ENCODE results near the gene DUOX2. TPM values are rescaled to one million over a fixed set of nuclear protein-coding genes. Genes with fewer than 3 reads are reported as not detected.

Gene DUOX2
- total RNA-seq, 4 donors from 2014 or later, result not detected

DNA sequence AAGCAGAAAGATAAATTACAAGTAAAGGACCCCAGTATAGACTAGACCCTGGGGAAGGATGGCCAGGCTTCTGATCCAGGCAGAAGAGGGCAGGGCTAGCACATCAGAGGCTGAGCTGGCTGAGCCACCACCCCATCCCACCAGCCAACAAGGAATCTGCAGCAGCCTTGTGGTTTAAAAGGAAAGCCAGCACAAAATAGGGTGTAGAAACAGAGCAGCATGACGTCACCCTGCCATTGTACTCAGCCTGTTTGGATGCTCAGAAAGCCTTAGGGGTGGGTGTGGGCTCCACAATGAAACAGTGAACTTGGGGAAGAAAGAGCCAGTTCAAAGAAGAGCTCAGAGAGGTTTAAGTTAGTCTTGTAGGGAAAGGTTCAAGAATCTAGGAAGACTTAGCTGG lies 44.0 kb upstream of the DUOX2 start:
- TF ChIP-seq, protein P1, sequence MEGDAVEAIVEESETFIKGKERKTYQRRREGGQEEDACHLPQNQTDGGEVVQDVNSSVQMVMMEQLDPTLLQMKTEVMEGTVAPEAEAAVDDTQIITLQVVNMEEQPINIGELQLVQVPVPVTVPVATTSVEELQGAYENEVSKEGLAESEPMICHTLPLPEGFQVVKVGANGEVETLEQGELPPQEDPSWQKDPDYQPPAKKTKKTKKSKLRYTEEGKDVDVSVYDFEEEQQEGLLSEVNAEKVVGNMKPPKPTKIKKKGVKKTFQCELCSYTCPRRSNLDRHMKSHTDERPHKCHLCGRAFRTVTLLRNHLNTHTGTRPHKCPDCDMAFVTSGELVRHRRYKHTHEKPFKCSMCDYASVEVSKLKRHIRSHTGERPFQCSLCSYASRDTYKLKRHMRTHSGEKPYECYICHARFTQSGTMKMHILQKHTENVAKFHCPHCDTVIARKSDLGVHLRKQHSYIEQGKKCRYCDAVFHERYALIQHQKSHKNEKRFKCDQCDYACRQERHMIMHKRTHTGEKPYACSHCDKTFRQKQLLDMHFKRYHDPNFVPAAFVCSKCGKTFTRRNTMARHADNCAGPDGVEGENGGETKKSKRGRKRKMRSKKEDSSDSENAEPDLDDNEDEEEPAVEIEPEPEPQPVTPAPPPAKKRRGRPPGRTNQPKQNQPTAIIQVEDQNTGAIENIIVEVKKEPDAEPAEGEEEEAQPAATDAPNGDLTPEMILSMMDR (IDR thresholded peaks at IDR 0.05 in 4 of 5, conservative IDR thresholded peaks at IDR 0.05 in 1 of 5), result no peak
- no peak for TF ChIP-seq POLR2A (IDR thresholded peaks at IDR 0.05)
- Histone ChIP-seq H3K27me3 (no peaks in the 10 kb centered on the region), H3K4me3 (no peak overlapping the region), H3K36me3 (no peaks in the 10 kb centered on the region), H3K4me1 (no peaks in the 10 kb centered on the region), H3K27ac (no peak overlapping the region), H3K9me3 (no peaks in the 10 kb centered on the region)
- in situ Hi-C loops (cut with MboI; ENCODE audit: low sequenced_read_pairs in 4 of 4) (loop anchor here in 1 of 4 donors (25.0 kb wide), 1 partner anchor 254 kb away; a partner anchor contains a TSS), intact Hi-C loops (cut with DNase I; ENCODE audit: low total_unique reads) (no loop called here)
- DNase-seq, result no peak
- ATAC-seq, result no peak

DNA sequence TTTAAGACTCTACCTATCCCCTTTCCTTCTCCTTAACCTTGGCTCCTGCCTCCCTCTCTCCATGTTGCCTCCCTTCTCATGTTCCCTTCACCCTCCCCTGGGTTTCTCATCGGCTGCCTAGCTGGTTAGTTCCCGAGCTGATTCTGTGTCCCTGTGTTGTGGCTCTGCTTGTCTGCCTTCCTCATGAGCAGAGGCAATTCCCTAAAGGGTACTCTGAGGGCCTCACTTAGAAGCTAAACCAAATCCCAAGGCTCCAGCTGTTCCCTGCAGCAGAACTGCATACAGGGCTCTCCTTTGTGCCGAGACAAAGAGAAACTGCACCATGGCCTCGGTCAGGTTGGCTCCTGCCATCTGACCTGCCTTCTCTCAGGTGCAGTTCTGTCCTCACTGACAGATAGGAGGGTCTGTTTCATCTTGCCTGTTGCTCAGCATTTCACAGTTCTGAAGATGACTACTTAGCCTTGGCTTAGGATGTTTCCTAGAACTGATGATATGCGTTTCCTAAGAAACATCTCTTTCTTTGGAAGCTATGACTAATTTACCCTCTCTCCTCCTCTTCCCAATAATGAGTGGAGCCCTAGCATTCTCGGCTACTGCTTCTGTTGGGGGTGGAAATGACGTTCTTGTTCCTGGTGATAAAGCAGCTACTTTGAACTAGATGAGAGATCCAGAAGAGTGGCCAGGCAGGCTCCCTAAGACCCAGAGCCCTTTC lies 42.9 kb upstream of the DUOX2 start:
- no peaks in the 10 kb centered on the region for H3K27me3 ChIP-seq
- no peak overlapping the region for H3K27ac ChIP-seq
- H3K4me3 ChIP-seq, result no peak overlapping the region
- no peaks in the 10 kb centered on the region for H3K9me3 ChIP-seq
- DNase-seq, result no peak
- H3K4me1 ChIP-seq, result no peaks in the 10 kb centered on the region
- in situ Hi-C loops (cut with MboI; ENCODE audit: low sequenced_read_pairs in 4 of 4), result loop anchor here in 1 of 4 donors (25.0 kb wide), 1 partner anchor 255 kb away; a partner anchor contains a TSS
- intact Hi-C loops (cut with DNase I; ENCODE audit: low total_unique reads), result no loop called here
- H3K36me3 ChIP-seq, result no peaks in the 10 kb centered on the region
- ATAC-seq, result no peak
- TF ChIP-seq POLR2A (IDR thresholded peaks at IDR 0.05), result no peak
- TF ChIP-seq, protein P1 (IDR thresholded peaks at IDR 0.05 in 4 of 5, conservative IDR thresholded peaks at IDR 0.05 in 1 of 5), result no peak

DNA sequence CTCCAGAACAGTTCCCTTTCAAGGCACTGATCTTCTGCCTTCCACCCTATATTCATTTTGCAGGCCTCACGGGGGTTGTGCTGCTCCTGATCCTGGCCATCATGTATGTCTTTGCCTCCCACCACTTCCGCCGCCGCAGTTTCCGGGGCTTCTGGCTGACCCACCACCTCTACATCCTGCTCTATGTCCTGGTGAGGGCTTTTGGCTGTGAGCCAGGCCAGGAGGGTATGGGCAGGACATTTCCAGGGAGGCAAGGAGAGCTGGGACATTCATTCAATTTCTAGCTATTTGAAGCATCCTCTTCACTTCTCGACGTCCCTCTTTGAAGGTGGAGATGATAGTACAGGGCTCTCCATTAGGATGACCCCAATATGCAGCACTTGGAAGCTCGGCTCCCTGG lies 41.8 kb upstream of the DUOX2 start:
- DNase-seq (no peak), ATAC-seq (no peak)
- Histone ChIP-seq H3K36me3 (no peaks in the 10 kb centered on the region), H3K4me3 (no peak overlapping the region), H3K4me1 (no peaks in the 10 kb centered on the region), H3K27ac (no peak overlapping the region), H3K9me3 (no peaks in the 10 kb centered on the region), H3K27me3 (no peaks in the 10 kb centered on the region)
- TF ChIP-seq, protein P1 (IDR thresholded peaks at IDR 0.05 in 4 of 5, conservative IDR thresholded peaks at IDR 0.05 in 1 of 5), result no peak
- no peak for TF ChIP-seq POLR2A (IDR thresholded peaks at IDR 0.05)
- intact Hi-C loops (cut with DNase I; ENCODE audit: low total_unique reads) (no loop called here), in situ Hi-C loops (cut with MboI; ENCODE audit: low sequenced_read_pairs in 4 of 4) (loop anchor here in 1 of 4 donors (25.0 kb wide), 1 partner anchor 257 kb away; a partner anchor contains a TSS)

DNA sequence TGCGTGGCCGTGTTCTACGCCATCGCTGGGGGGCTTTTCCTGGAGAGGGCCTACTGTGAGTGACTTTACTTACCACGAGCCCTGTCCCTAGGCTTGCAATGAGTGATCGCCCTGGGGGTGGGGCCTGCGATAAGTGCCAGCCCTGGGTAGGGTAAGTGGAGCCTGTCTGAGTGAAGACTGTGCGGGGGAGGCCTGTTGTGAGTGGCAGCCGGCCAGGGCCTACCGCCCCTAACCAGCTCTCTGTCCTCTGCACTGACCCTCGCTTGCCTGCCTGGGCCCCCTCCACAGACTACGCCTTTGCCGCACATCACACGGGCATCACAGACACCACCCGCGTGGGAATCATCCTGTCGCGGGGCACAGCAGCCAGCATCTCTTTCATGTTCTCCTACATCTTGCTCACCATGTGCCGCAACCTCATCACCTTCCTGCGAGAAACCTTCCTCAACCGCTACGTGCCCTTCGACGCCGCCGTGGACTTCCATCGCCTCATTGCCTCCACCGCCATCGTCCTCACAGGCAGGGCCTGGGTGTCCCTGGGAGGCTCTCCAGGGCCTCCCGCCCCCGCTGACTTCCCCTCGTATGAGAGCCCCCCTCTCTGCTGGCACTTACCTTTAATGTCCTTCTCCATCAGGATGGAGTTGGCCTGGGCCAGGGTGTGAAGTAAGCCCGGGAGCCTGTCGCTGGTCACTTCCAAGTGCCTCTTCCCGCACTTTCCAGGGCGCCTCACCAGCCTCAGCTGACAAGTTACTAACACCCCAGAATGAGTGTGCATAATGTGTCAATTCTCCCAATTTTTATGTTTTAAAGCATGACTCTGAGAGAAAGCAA lies 38.2 kb upstream of the DUOX2 start:
- Histone ChIP-seq H3K27me3 (no peaks in the 10 kb centered on the region), H3K4me3 (no peak overlapping the region), H3K4me1 (no peaks in the 10 kb centered on the region), H3K9me3 (no peaks in the 10 kb centered on the region), H3K36me3 (no peaks in the 10 kb centered on the region), H3K27ac (no peak overlapping the region)
- ATAC-seq (no peak), DNase-seq (no peak)
- intact Hi-C loops (cut with DNase I; ENCODE audit: low total_unique reads) (no loop called here), in situ Hi-C loops (cut with MboI; ENCODE audit: low sequenced_read_pairs in 4 of 4) (loop anchor here in 1 of 4 donors (25.0 kb wide), 1 partner anchor 260 kb away; a partner anchor contains a TSS)
- TF ChIP-seq POLR2A (IDR thresholded peaks at IDR 0.05), result no peak
- TF ChIP-seq, protein P1 (IDR thresholded peaks at IDR 0.05 in 4 of 5, conservative IDR thresholded peaks at IDR 0.05 in 1 of 5), result no peak

Data from gastrocnemius medialis (tissue), 4 donors.